ENCODE measurements around the gene ZNF618.

The ZNF618 gene

GRCh38 chr9:114071197-114071795 is 195.2 kb downstream of the ZNF618 start:
- Histone ChIP-seq H3K9me3 (ENCODE audit: control insufficient read depth, insufficient read depth, low read length) (no peaks in the 10 kb centered on the region), H3K36me3 (ENCODE audit: control insufficient read depth, insufficient read depth, low read length) (no peaks in the 10 kb centered on the region), H3K4me1 (ENCODE audit: control insufficient read depth, insufficient read depth, low read length) (no peaks in the 10 kb centered on the region), H3K4me3 (ENCODE audit: low read depth, low read length) (no peak overlapping the region), H3K27me3 (ENCODE audit: control insufficient read depth, insufficient read depth, low read length) (no peaks in the 10 kb centered on the region), H3K9ac (ENCODE audit: low read depth, low read length) (no peak overlapping the region)

- no peaks in the 10 kb centered on the region for H3K4me1 ChIP-seq (ENCODE audit: control insufficient read depth, insufficient read depth, low read length)
- no peak overlapping the region for H3K9ac ChIP-seq (ENCODE audit: low read depth, low read length)
- no peaks in the 10 kb centered on the region for H3K9me3 ChIP-seq (ENCODE audit: control insufficient read depth, insufficient read depth, low read length)
- no peaks in the 10 kb centered on the region for H3K27me3 ChIP-seq (ENCODE audit: control insufficient read depth, insufficient read depth, low read length)
- no peaks in the 10 kb centered on the region for H3K36me3 ChIP-seq (ENCODE audit: control insufficient read depth, insufficient read depth, low read length)
- H3K4me3 ChIP-seq (ENCODE audit: low read depth, low read length), result no peak overlapping the region
Measured at GRCh38 chr9:114072184-114073140, 196.4 kb downstream of the ZNF618 start.

- H3K27me3 ChIP-seq (ENCODE audit: control insufficient read depth, insufficient read depth, low read length), result no peaks in the 10 kb centered on the region
- no peaks in the 10 kb centered on the region for H3K4me1 ChIP-seq (ENCODE audit: control insufficient read depth, insufficient read depth, low read length)
- H3K9ac ChIP-seq (ENCODE audit: low read depth, low read length), result no peak overlapping the region
Measured at GRCh38 chr9:114075602-114076001, 199.5 kb downstream of the ZNF618 start.

GRCh38 chr9:114076237-114077161 is 200.4 kb downstream of the ZNF618 start:
- no peaks in the 10 kb centered on the region for H3K27me3 ChIP-seq (ENCODE audit: control insufficient read depth, insufficient read depth, low read length)
- no peak overlapping the region for H3K4me3 ChIP-seq (ENCODE audit: low read depth, low read length)
- no peak overlapping the region for H3K9ac ChIP-seq (ENCODE audit: low read depth, low read length)
- H3K9me3 ChIP-seq (ENCODE audit: control insufficient read depth, insufficient read depth, low read length), result no peaks in the 10 kb centered on the region
- H3K36me3 ChIP-seq (ENCODE audit: control insufficient read depth, insufficient read depth, low read length), result no peaks in the 10 kb centered on the region
- H3K4me1 ChIP-seq (ENCODE audit: control insufficient read depth, insufficient read depth, low read length), result no peaks in the 10 kb centered on the region

More at GRCh38 chr9:114075602-114076001, 199.5 kb downstream of the ZNF618 start:
- Histone ChIP-seq H3K36me3 (ENCODE audit: control insufficient read depth, insufficient read depth, low read length) (no peaks in the 10 kb centered on the region), H3K9me3 (ENCODE audit: control insufficient read depth, insufficient read depth, low read length) (no peaks in the 10 kb centered on the region), H3K4me3 (ENCODE audit: low read depth, low read length) (no peak overlapping the region)

GRCh38 chr9:114077162-114077837 is 201.2 kb downstream of the ZNF618 start:
- Histone ChIP-seq H3K4me3 (ENCODE audit: low read depth, low read length) (no peak overlapping the region), H3K4me1 (ENCODE audit: control insufficient read depth, insufficient read depth, low read length) (no peaks in the 10 kb centered on the region), H3K9ac (ENCODE audit: low read depth, low read length) (no peak overlapping the region), H3K36me3 (ENCODE audit: control insufficient read depth, insufficient read depth, low read length) (no peaks in the 10 kb centered on the region), H3K27me3 (ENCODE audit: control insufficient read depth, insufficient read depth, low read length) (no peaks in the 10 kb centered on the region), H3K9me3 (ENCODE audit: control insufficient read depth, insufficient read depth, low read length) (no peaks in the 10 kb centered on the region)

GRCh38 chr9:114078021-114078780 is 202.1 kb downstream of the ZNF618 start, which contains the start of gene AMBP:
TSS of gene AMBP (minus strand) at chr9:114078300. CDS start at chr9:114078209, 91 bp downstream.
- no peaks in the 10 kb centered on the region for H3K9me3 ChIP-seq (ENCODE audit: control insufficient read depth, insufficient read depth, low read length)
- H3K4me1 ChIP-seq (ENCODE audit: control insufficient read depth, insufficient read depth, low read length), result no peaks in the 10 kb centered on the region
- H3K4me3 ChIP-seq (ENCODE audit: low read depth, low read length), result no peak within 1 kb of the TSS
- H3K27me3 ChIP-seq (ENCODE audit: control insufficient read depth, insufficient read depth, low read length), result no peaks in the 10 kb centered on the region
- no peak within 1 kb of the TSS for H3K9ac ChIP-seq (ENCODE audit: low read depth, low read length)
- no peaks in the 10 kb centered on the region for H3K36me3 ChIP-seq (ENCODE audit: control insufficient read depth, insufficient read depth, low read length)

GRCh38 chr9:114078781-114079156 is 202.7 kb downstream of the ZNF618 start:
- Histone ChIP-seq H3K9me3 (ENCODE audit: control insufficient read depth, insufficient read depth, low read length) (no peaks in the 10 kb centered on the region), H3K4me3 (ENCODE audit: low read depth, low read length) (no peak overlapping the region), H3K9ac (ENCODE audit: low read depth, low read length) (no peak overlapping the region), H3K36me3 (ENCODE audit: control insufficient read depth, insufficient read depth, low read length) (no peaks in the 10 kb centered on the region), H3K4me1 (ENCODE audit: control insufficient read depth, insufficient read depth, low read length) (no peaks in the 10 kb centered on the region), H3K27me3 (ENCODE audit: control insufficient read depth, insufficient read depth, low read length) (no peaks in the 10 kb centered on the region)

GRCh38 chr9:114080195-114080772 is 204.2 kb downstream of the ZNF618 start:
- no peaks in the 10 kb centered on the region for H3K9me3 ChIP-seq (ENCODE audit: control insufficient read depth, insufficient read depth, low read length)
- no peaks in the 10 kb centered on the region for H3K4me1 ChIP-seq (ENCODE audit: control insufficient read depth, insufficient read depth, low read length)
- H3K36me3 ChIP-seq (ENCODE audit: control insufficient read depth, insufficient read depth, low read length), result no peaks in the 10 kb centered on the region
- H3K27me3 ChIP-seq (ENCODE audit: control insufficient read depth, insufficient read depth, low read length), result no peaks in the 10 kb centered on the region
- H3K4me3 ChIP-seq (ENCODE audit: low read depth, low read length), result no peak overlapping the region
- H3K9ac ChIP-seq (ENCODE audit: low read depth, low read length), result no peak overlapping the region

- no peaks in the 10 kb centered on the region for H3K4me1 ChIP-seq (ENCODE audit: control insufficient read depth, insufficient read depth, low read length)
Measured at GRCh38 chr9:114080773-114081440, 204.8 kb downstream of the ZNF618 start.

GRCh38 chr9:114081441-114082016 is 205.4 kb downstream of the ZNF618 start:
- no peaks in the 10 kb centered on the region for H3K27me3 ChIP-seq (ENCODE audit: control insufficient read depth, insufficient read depth, low read length)
- no peak overlapping the region for H3K4me3 ChIP-seq (ENCODE audit: low read depth, low read length)
- no peaks in the 10 kb centered on the region for H3K9me3 ChIP-seq (ENCODE audit: control insufficient read depth, insufficient read depth, low read length)
- no peaks in the 10 kb centered on the region for H3K36me3 ChIP-seq (ENCODE audit: control insufficient read depth, insufficient read depth, low read length)
- H3K4me1 ChIP-seq (ENCODE audit: control insufficient read depth, insufficient read depth, low read length), result no peaks in the 10 kb centered on the region
- H3K9ac ChIP-seq (ENCODE audit: low read depth, low read length), result no peak overlapping the region

More at GRCh38 chr9:114080773-114081440, 204.8 kb downstream of the ZNF618 start:
- Histone ChIP-seq H3K36me3 (ENCODE audit: control insufficient read depth, insufficient read depth, low read length) (no peaks in the 10 kb centered on the region), H3K9me3 (ENCODE audit: control insufficient read depth, insufficient read depth, low read length) (no peaks in the 10 kb centered on the region), H3K4me3 (ENCODE audit: low read depth, low read length) (no peak overlapping the region), H3K27me3 (ENCODE audit: control insufficient read depth, insufficient read depth, low read length) (no peaks in the 10 kb centered on the region), H3K9ac (ENCODE audit: low read depth, low read length) (no peak overlapping the region)
